Measurements from ENCODE around the gene TMEM243. TPM values are rescaled to one million over a fixed set of nuclear protein-coding genes. Genes with fewer than 3 reads are reported as not detected.

Gene TMEM243
- total and polyA plus RNA-seq, 2 experiments from 2014 or later = 13.9 to 38.0 TPM

DNA sequence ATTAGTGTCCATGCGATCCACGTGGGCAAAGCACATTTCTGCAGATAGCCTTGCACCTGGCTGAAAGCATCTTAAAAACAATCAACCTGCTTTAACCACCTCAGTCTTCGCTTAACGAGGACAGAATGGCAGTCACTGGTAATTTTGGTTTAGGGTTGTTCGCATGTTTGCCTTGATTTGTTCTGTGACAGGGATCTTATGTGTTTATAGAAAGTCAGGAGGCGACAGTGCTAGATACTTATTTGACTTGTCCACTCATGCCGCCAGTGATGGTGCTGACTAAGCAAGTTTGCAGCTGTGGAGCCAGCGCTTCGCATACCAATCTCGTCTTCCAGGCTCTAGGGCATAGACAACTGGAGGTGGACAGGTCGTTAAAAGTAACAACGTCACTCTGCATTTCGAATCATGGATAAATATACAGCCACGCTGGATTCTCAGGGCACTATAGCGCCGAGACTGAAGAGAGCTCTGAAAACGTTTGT, 1.2 kb upstream of the TMEM243 start:
- H3K4me3 ChIP-seq = peak overlapping the region; percentile 82
- H3K27me3 ChIP-seq = peaks cover 51% of the 10 kb centered on the region
- no peaks in the 10 kb centered on the region for H3K4me1 ChIP-seq (ENCODE audit: low read depth)
- DNase-seq (ENCODE audit: low read depth in 1 of 2, low spot score in 1 of 2) = peak; percentile 18 to 25
- no peaks in the 10 kb centered on the region for H3K9me3 ChIP-seq (ENCODE audit: low read depth)
- TF ChIP-seq, protein P1, sequence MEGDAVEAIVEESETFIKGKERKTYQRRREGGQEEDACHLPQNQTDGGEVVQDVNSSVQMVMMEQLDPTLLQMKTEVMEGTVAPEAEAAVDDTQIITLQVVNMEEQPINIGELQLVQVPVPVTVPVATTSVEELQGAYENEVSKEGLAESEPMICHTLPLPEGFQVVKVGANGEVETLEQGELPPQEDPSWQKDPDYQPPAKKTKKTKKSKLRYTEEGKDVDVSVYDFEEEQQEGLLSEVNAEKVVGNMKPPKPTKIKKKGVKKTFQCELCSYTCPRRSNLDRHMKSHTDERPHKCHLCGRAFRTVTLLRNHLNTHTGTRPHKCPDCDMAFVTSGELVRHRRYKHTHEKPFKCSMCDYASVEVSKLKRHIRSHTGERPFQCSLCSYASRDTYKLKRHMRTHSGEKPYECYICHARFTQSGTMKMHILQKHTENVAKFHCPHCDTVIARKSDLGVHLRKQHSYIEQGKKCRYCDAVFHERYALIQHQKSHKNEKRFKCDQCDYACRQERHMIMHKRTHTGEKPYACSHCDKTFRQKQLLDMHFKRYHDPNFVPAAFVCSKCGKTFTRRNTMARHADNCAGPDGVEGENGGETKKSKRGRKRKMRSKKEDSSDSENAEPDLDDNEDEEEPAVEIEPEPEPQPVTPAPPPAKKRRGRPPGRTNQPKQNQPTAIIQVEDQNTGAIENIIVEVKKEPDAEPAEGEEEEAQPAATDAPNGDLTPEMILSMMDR (IDR thresholded peaks at IDR 0.05; ENCODE audit: low read depth, low read length) = no peak
- no peaks in the 10 kb centered on the region for H3K36me3 ChIP-seq
- no peak overlapping the region for H3K27ac ChIP-seq

DNA sequence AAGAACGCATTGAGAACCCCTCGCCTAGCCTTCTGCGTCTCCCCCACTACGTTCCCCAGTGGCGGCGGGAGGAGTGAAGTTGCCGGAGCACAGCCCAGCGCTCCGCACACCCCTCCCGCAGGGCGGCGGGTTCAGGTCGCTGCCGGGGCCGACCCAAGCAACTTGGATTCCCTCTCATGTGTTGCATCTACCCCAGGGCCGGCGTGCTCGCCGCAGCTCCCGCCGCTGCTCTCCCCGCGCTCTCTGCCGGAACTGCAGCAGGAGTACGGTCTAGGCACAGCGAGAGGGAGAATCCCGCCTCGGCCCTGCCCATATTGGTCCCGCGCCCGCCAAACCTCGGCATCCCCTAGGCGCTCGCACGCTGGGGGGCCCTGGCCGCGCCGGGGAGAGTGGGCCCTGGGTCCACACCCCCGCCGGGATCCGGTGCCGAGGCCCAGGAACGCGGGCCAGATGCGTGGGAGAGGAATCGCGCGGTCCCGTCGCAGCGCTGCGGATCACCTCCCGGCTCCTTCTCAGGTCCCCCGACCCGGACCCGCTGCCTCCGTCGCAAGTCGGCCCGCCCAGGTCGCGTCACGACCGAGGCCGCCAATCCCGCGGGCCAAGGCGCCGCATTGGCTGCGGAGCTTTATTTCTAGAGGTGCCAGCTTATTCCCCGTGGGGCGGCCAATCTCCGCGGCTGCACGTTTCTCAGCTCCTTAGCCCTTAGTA, 648 bp upstream of the TMEM243 start:
- Histone ChIP-seq H3K9me3 (ENCODE audit: low read depth) (no peaks in the 10 kb centered on the region), H3K4me1 (ENCODE audit: low read depth) (no peaks in the 10 kb centered on the region), H3K27ac (no peak overlapping the region), H3K4me3 (peak overlapping the region; percentile 82), H3K36me3 (no peaks in the 10 kb centered on the region), H3K27me3 (peaks cover 45% of the 10 kb centered on the region)
- peak; percentile 82 to 89 for DNase-seq (ENCODE audit: low read depth in 1 of 2, low spot score in 1 of 2)
- TF ChIP-seq, protein P1 (IDR thresholded peaks at IDR 0.05; ENCODE audit: low read depth, low read length) = no peak

DNA sequence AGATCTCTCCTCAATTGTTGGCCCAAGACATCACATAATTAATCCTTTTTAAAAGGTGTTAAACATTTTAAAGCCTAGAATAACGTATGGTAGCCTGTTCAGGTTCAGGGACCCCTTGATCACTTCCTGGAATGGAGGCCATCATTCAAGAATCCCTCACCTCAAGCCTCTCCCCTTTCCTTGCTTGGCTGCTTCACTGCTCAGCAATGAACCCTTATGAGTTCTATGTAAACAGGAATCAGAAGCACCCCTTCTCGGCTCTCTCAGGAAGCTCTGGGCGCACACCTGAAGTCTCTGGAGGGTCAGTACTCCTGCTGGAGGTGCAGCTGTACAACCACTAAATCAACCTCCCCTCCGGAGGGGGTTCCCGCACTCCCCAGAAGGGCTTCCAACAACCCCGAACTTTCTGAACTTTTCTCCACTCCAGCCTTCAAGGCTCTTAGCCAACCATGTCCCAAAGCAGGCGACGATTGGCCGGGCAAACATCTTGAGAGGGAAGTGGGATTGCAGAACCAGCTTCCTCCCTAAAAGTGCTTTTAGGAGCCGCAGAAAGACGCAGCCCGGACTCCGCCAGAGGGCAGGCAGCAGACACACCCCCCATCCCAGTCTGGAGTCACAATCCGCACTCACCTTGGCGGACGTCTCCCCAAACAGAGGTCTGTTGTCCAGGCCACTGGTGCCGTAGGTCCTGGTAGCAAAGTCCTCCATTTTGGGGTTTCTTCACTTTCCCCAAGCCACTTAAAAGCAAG, 562 bp downstream of the TMEM243 start:
- Histone ChIP-seq H3K27ac (no peak overlapping the region), H3K4me3 (peak overlapping the region; percentile 82), H3K4me1 (ENCODE audit: low read depth) (no peaks in the 10 kb centered on the region), H3K9me3 (ENCODE audit: low read depth) (no peaks in the 10 kb centered on the region), H3K27me3 (peaks cover 33% of the 10 kb centered on the region), H3K36me3 (no peaks in the 10 kb centered on the region)
- TF ChIP-seq, protein P1 (IDR thresholded peaks at IDR 0.05; ENCODE audit: low read depth, low read length) = peak; percentile 15
- DNase-seq (ENCODE audit: low read depth in 1 of 2, low spot score in 1 of 2) = peak; percentile 50 to 72

- Histone ChIP-seq H3K4me1 (ENCODE audit: low read depth) (no peaks in the 10 kb centered on the region), H3K9me3 (ENCODE audit: low read depth) (no peaks in the 10 kb centered on the region), H3K27ac (no peak overlapping the region), H3K27me3 (peaks cover 26% of the 10 kb centered on the region), H3K36me3 (no peaks in the 10 kb centered on the region), H3K4me3 (peak overlapping the region; percentile 82)
- no peak for DNase-seq (ENCODE audit: low read depth in 1 of 2, low spot score in 1 of 2)
- TF ChIP-seq, protein P1 (IDR thresholded peaks at IDR 0.05; ENCODE audit: low read depth, low read length) = no peak
These were observed 1.4 kb downstream of the TMEM243 start for GRCh38 chr7:87217983-87218653.

GRCh38 chr7:87216701-87217508, 2.6 kb downstream of the TMEM243 start:
- TF ChIP-seq, protein P1 (IDR thresholded peaks at IDR 0.05; ENCODE audit: low read depth, low read length) = no peak
- Histone ChIP-seq H3K9me3 (ENCODE audit: low read depth) (no peaks in the 10 kb centered on the region), H3K4me3 (no peak overlapping the region), H3K27me3 (peaks cover 14% of the 10 kb centered on the region), H3K27ac (no peak overlapping the region), H3K36me3 (no peaks in the 10 kb centered on the region), H3K4me1 (ENCODE audit: low read depth) (no peaks in the 10 kb centered on the region)
- no peak for DNase-seq (ENCODE audit: low read depth in 1 of 2, low spot score in 1 of 2)
